ENCODE results near the gene MYO1F. TPM values are rescaled to one million over a fixed set of nuclear protein-coding genes. Genes with fewer than 3 reads are reported as not detected.

The MYO1F gene
- total and polyA plus RNA-seq, 12 donors: 1.7 to 62.5 (median 19.4) TPM

GRCh38 chr19:8501981-8502380 is 75.3 kb downstream of the MYO1F start:
- intact Hi-C loops (cut with DNase I): loop anchor here in 1 of 2 donors (10.0 kb wide), 1 partner anchor 147 kb away; no protein-coding TSS in a partner anchor
- no peaks in the 10 kb centered on the region for H3K27me3 ChIP-seq
- 63 to 90% (median 74%) methylated on average over 3 to 14 of the region's 14 CpGs for WGBS, 4 donors
- H3K36me3 ChIP-seq (replicated peaks in 1 of 2): no peaks in the 10 kb centered on the region
- TF ChIP-seq POLR2A (IDR thresholded peaks at IDR 0.05) (no peak), CTCF (IDR thresholded peaks at IDR 0.05) (no peak)
- no peaks in the 10 kb centered on the region for H3K9me3 ChIP-seq (replicated peaks in 1 of 3)
- no peak for DNase-seq
- peaks cover 11 to 12% of the 10 kb centered on the region in 2 donors for H3K4me1 ChIP-seq (replicated peaks in 1 of 2)
- no peak overlapping the region for H3K4me3 ChIP-seq
- no peak overlapping the region for H3K27ac ChIP-seq

GRCh38 chr19:8501516-8501915 is 75.7 kb downstream of the MYO1F start:
- TF ChIP-seq POLR2A (IDR thresholded peaks at IDR 0.05) (no peak), CTCF (IDR thresholded peaks at IDR 0.05) (no peak)
- no peak for DNase-seq
- Histone ChIP-seq H3K9me3 (replicated peaks in 1 of 3) (no peaks in the 10 kb centered on the region), H3K27ac (no peak overlapping the region), H3K36me3 (replicated peaks in 1 of 2) (no peaks in the 10 kb centered on the region), H3K4me3 (no peak overlapping the region), H3K27me3 (no peaks in the 10 kb centered on the region), H3K4me1 (replicated peaks in 1 of 2) (peaks cover 10 to 11% of the 10 kb centered on the region in 2 donors)
- intact Hi-C loops (cut with DNase I): loop anchor here in 1 of 2 donors (10.0 kb wide), 1 partner anchor 147 kb away; no protein-coding TSS in a partner anchor
- 69 to 89% (median 84%) methylated on average over 5 to 6 of the region's 6 CpGs for WGBS, 4 donors

- WGBS, 4 donors: 60 to 78% (median 71%) methylated on average over 7 of the region's 7 CpGs
- no peak for DNase-seq
These were observed 77.1 kb downstream of the MYO1F start for GRCh38 chr19:8500158-8500557.

More at GRCh38 chr19:8500158-8500557, 77.1 kb downstream of the MYO1F start:
- H3K36me3 ChIP-seq (replicated peaks in 1 of 2): no peaks in the 10 kb centered on the region
- H3K27me3 ChIP-seq: no peaks in the 10 kb centered on the region
- no peak overlapping the region for H3K4me3 ChIP-seq
- no peak overlapping the region for H3K27ac ChIP-seq
- intact Hi-C loops (cut with DNase I): loop anchor here in 1 of 2 donors (10.0 kb wide), 1 partner anchor 145 kb away; no protein-coding TSS in a partner anchor
- TF ChIP-seq POLR2A (IDR thresholded peaks at IDR 0.05) (no peak), CTCF (IDR thresholded peaks at IDR 0.05) (no peak)
- H3K4me1 ChIP-seq (replicated peaks in 1 of 2): peaks cover 0 to under 1% of the 10 kb centered on the region in 2 donors
- no peaks in the 10 kb centered on the region for H3K9me3 ChIP-seq (replicated peaks in 1 of 3)
